ENCODE data around the gene LIG4. TPM values are rescaled to one million over a fixed set of nuclear protein-coding genes. Genes with fewer than 3 reads are reported as not detected.
"Not testable (repeated sequence)": the region's sequence is repeated elsewhere in the genome, so short reads cannot be mapped to it uniquely, and the experiment has no call there.

LIG4 gene
- total RNA-seq: 9.8 TPM

- DNase-seq (ENCODE audit: low spot score): peak; percentile 89
These were observed at the start of gene LIG4 for GRCh38 chr13:108215436-108215835. TSS of gene LIG4 (minus strand) at chr13:108215536. CDS start at chr13:108211268, 4,268 bp downstream.

- no peak for DNase-seq (ENCODE audit: low spot score)
These were observed 48.5 kb upstream of the LIG4 start for GRCh38 chr13:108263621-108264355.

GRCh38 chr13:108257248-108257647, 41.9 kb upstream of the LIG4 start:
- no peak for DNase-seq (ENCODE audit: low spot score)

- DNase-seq (ENCODE audit: low spot score): no peak
These were observed 33.8 kb upstream of the LIG4 start for GRCh38 chr13:108249150-108249549.

GRCh38 chr13:108230377-108230776, 15.0 kb upstream of the LIG4 start:
- no peak for DNase-seq (ENCODE audit: low spot score)

GRCh38 chr13:108227651-108228272, 12.4 kb upstream of the LIG4 start:
- DNase-seq (ENCODE audit: low spot score): no peak

GRCh38 chr13:108226184-108226583, 10.8 kb upstream of the LIG4 start:
- DNase-seq (ENCODE audit: low spot score): no peak

GRCh38 chr13:108225440-108225839, 10.1 kb upstream of the LIG4 start:
- DNase-seq (ENCODE audit: low spot score): no peak

- DNase-seq (ENCODE audit: low spot score): no peak
These were observed 8.6 kb upstream of the LIG4 start for GRCh38 chr13:108223687-108224503.

GRCh38 chr13:108220041-108220440, 4.7 kb upstream of the LIG4 start:
- no peak for DNase-seq (ENCODE audit: low spot score)

GRCh38 chr13:108218044-108218974, 3.0 kb upstream of the LIG4 start, which contains the start of gene ABHD13:
TSS of gene ABHD13 (plus strand) at chr13:108218392. CDS start at chr13:108229219, 10,827 bp downstream.
- peak; percentile 90 for DNase-seq (ENCODE audit: low spot score)

- DNase-seq (ENCODE audit: low spot score): not testable (repeated sequence)
These were observed 2.1 kb upstream of the LIG4 start for GRCh38 chr13:108217307-108218043.

- no peak for DNase-seq (ENCODE audit: low spot score)
These were observed 680 bp downstream of the LIG4 start for GRCh38 chr13:108214441-108215271.

- no peak for DNase-seq (ENCODE audit: low spot score)
These were observed 1.4 kb downstream of the LIG4 start for GRCh38 chr13:108213946-108214345.

GRCh38 chr13:108212886-108213285, 2.5 kb downstream of the LIG4 start:
- DNase-seq (ENCODE audit: low spot score): no peak

GRCh38 chr13:108210551-108210950, 4.8 kb downstream of the LIG4 start:
- no peak for DNase-seq (ENCODE audit: low spot score)

- no peak for DNase-seq (ENCODE audit: low spot score)
These were observed 14.4 kb downstream of the LIG4 start for GRCh38 chr13:108200781-108201398.

GRCh38 chr13:108195861-108196260, 19.5 kb downstream of the LIG4 start:
- DNase-seq (ENCODE audit: low spot score): no peak

GRCh38 chr13:108195146-108195545, 20.2 kb downstream of the LIG4 start:
- no peak for DNase-seq (ENCODE audit: low spot score)
